Hepatocyte (in vitro differentiated cells): ENCODE measurements around the gene DMXL1.

Source experiments
- EZH2 ChIP-seq: fragments of 200-600 bp; sonication (generic); IDR thresholded peaks from 2 replicates; pipeline ENCODE4 v1.6.1; 2016; ENCODE audit warnings: antibody characterized with exemption, mild to moderate bottlenecking, borderline replicate concordance
- EZH2phosphoT487 ChIP-seq: fragments of 200-600 bp; sonication (generic); IDR thresholded peaks from one replicate; pipeline ENCODE4 v1.6.1; 2018; ENCODE audit warnings: antibody characterized with exemption, mild to moderate bottlenecking, low read depth, moderate library complexity; ENCODE audit not compliant: unreplicated experiment, severe bottlenecking
- TF ChIP-seq, protein P1 (sequence below): fragments of 200-600 bp; sonication (generic); IDR thresholded peaks from 2 replicates; pipeline ENCODE4 v1.5.1; 2016; ENCODE audit warnings: antibody characterized with exemption, mild to moderate bottlenecking; ENCODE audit not compliant: poor library complexity

DNA sequence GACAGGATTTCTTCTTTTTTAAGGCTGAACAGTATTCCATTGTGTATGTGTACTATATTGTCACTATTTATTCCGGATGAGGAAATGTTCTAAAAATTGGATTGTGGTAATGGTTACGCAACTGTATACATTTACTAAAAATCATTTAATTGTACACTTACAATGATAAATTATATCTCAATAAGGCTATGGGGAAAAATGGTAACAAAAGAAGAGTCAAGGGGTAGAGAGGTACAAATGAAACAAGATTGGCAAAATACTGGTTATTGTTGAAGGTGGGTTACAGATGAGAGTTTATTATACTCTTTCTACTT lies 222.6 kb downstream of the DMXL1 start:
- TF ChIP-seq, protein P1, sequence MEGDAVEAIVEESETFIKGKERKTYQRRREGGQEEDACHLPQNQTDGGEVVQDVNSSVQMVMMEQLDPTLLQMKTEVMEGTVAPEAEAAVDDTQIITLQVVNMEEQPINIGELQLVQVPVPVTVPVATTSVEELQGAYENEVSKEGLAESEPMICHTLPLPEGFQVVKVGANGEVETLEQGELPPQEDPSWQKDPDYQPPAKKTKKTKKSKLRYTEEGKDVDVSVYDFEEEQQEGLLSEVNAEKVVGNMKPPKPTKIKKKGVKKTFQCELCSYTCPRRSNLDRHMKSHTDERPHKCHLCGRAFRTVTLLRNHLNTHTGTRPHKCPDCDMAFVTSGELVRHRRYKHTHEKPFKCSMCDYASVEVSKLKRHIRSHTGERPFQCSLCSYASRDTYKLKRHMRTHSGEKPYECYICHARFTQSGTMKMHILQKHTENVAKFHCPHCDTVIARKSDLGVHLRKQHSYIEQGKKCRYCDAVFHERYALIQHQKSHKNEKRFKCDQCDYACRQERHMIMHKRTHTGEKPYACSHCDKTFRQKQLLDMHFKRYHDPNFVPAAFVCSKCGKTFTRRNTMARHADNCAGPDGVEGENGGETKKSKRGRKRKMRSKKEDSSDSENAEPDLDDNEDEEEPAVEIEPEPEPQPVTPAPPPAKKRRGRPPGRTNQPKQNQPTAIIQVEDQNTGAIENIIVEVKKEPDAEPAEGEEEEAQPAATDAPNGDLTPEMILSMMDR: no peak
- TF ChIP-seq EZH2phosphoT487: no peak
- no peak for TF ChIP-seq EZH2
